ENCODE results near the gene FBN1. TPM values are rescaled to one million over a fixed set of nuclear protein-coding genes. Genes with fewer than 3 reads are reported as not detected.

FBN1 gene
- total and polyA plus RNA-seq, 7 donors, result 7.7 to 40.6 (median 16.4) TPM

- no peaks in the 10 kb centered on the region for H3K9me3 ChIP-seq
- no peaks in the 10 kb centered on the region for H3K27me3 ChIP-seq (ENCODE audit: insufficient read depth in 3 of 3, low read length in 2 of 3)
- WGBS, 3 donors, result 41 to 45% (median 44%) methylated on average over 3 of the region's 3 CpGs
- intact Hi-C loops (cut with DNase I), result no loop called here
- H3K4me1 ChIP-seq, result no peaks in the 10 kb centered on the region
- H3K4me3 ChIP-seq, result no peak overlapping the region
- TF ChIP-seq CTCF (IDR thresholded peaks at IDR 0.05), result no peak
- DNase-seq, result no peak
- no peaks in the 10 kb centered on the region for H3K36me3 ChIP-seq (ENCODE audit: insufficient read depth in 1 of 2, low read depth in 1 of 2)
- H3K27ac ChIP-seq, result no peak overlapping the region
- peak in 1 of 4 donors; percentile 45 for ATAC-seq
Observed at GRCh38 chr15:48367483-48367882, 278.0 kb downstream of the FBN1 start.

- DNase-seq (no peak), ATAC-seq (no peak)
- 31 to 46% (median 34%) methylated on average over 4 of the region's 4 CpGs for WGBS, 3 donors
- no peak overlapping the region for H3K27ac ChIP-seq
- intact Hi-C loops (cut with DNase I), result no loop called here
- H3K4me3 ChIP-seq, result no peak overlapping the region
- H3K36me3 ChIP-seq (ENCODE audit: insufficient read depth in 1 of 2, low read depth in 1 of 2), result no peaks in the 10 kb centered on the region
- TF ChIP-seq CTCF (IDR thresholded peaks at IDR 0.05), result no peak
- no peaks in the 10 kb centered on the region for H3K9me3 ChIP-seq
- H3K4me1 ChIP-seq, result no peaks in the 10 kb centered on the region
- no peaks in the 10 kb centered on the region for H3K27me3 ChIP-seq (ENCODE audit: insufficient read depth in 3 of 3, low read length in 2 of 3)
Observed at GRCh38 chr15:48366584-48367312, 278.8 kb downstream of the FBN1 start.

- no peaks in the 10 kb centered on the region for H3K27me3 ChIP-seq (ENCODE audit: insufficient read depth in 3 of 3, low read length in 2 of 3)
- no peaks in the 10 kb centered on the region for H3K36me3 ChIP-seq (ENCODE audit: insufficient read depth in 1 of 2, low read depth in 1 of 2)
- H3K4me3 ChIP-seq, result no peak overlapping the region
- intact Hi-C loops (cut with DNase I), result no loop called here
- no peaks in the 10 kb centered on the region for H3K4me1 ChIP-seq
- ATAC-seq (no peak), DNase-seq (no peak)
- H3K9me3 ChIP-seq, result no peaks in the 10 kb centered on the region
- H3K27ac ChIP-seq, result no peak overlapping the region
- 92 to 100% (median 95%) methylated on average over 1 of the region's 1 CpG for WGBS, 3 donors
- TF ChIP-seq CTCF (IDR thresholded peaks at IDR 0.05), result no peak
Observed at GRCh38 chr15:48365575-48365974, 279.9 kb downstream of the FBN1 start.

GRCh38 chr15:48363474-48363873 is 282.0 kb downstream of the FBN1 start:
- H3K27me3 ChIP-seq (ENCODE audit: insufficient read depth in 3 of 3, low read length in 2 of 3), result no peaks in the 10 kb centered on the region
- intact Hi-C loops (cut with DNase I), result no loop called here
- TF ChIP-seq CTCF (IDR thresholded peaks at IDR 0.05), result no peak
- no peak overlapping the region for H3K27ac ChIP-seq
- H3K9me3 ChIP-seq, result no peaks in the 10 kb centered on the region
- ATAC-seq, result no peak
- H3K36me3 ChIP-seq (ENCODE audit: insufficient read depth in 1 of 2, low read depth in 1 of 2), result no peaks in the 10 kb centered on the region
- whole genome bisulfite sequencing, 3 donors, result 50 to 73% (median 59%) methylated on average over 5 of the region's 5 CpGs
- no peak overlapping the region for H3K4me3 ChIP-seq
- H3K4me1 ChIP-seq, result no peaks in the 10 kb centered on the region
- DNase-seq, result no peak

- intact Hi-C loops (cut with DNase I), result no loop called here
- H3K4me1 ChIP-seq, result no peaks in the 10 kb centered on the region
- H3K27ac ChIP-seq, result no peak overlapping the region
- H3K36me3 ChIP-seq (ENCODE audit: insufficient read depth in 1 of 2, low read depth in 1 of 2), result no peaks in the 10 kb centered on the region
- no peaks in the 10 kb centered on the region for H3K27me3 ChIP-seq (ENCODE audit: insufficient read depth in 3 of 3, low read length in 2 of 3)
- ATAC-seq, result no peak
- H3K4me3 ChIP-seq, result no peak overlapping the region
- TF ChIP-seq CTCF (IDR thresholded peaks at IDR 0.05), result no peak
- WGBS, 3 donors, result 76 to 81% (median 77%) methylated on average over 2 of the region's 2 CpGs
- H3K9me3 ChIP-seq, result no peaks in the 10 kb centered on the region
- no peak for DNase-seq
Observed at GRCh38 chr15:48361685-48362084, 283.8 kb downstream of the FBN1 start.
